C4-2B (cell line): Measurements from ENCODE around the gene CNOT2.

Source experiments
- ZFX ChIP-seq: fragments of 450-650 bp; IDR thresholded peaks from 2 replicates; pipeline ENCODE4 v1.6.1; 2017
- TF ChIP-seq, protein P1 (sequence below): fragments of 450-650 bp; conservative IDR thresholded peaks from 2 replicates; pipeline ENCODE4 v1.5.1; 2017; ENCODE audit warnings: mild to moderate bottlenecking

DNA sequence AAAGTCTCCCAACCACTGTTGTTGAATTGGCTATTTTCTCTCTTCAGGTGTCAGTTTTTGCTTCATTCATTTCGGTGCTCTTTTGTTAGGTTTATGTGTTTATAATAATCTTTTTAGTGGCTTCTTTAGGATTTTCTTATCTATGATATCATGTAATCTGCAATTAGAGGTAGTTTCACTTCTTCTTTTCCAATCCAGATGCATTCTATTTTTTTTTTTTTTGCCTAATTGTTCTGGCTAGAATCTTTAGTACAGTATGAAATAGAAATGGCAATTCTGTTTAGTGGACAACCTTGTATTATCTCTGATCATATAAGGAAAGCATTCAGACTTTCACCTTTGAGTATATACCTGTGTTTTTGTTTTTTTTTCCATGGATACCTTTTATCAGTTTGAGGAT lies 17.4 kb downstream of the CNOT2 start:
- TF ChIP-seq, protein P1, sequence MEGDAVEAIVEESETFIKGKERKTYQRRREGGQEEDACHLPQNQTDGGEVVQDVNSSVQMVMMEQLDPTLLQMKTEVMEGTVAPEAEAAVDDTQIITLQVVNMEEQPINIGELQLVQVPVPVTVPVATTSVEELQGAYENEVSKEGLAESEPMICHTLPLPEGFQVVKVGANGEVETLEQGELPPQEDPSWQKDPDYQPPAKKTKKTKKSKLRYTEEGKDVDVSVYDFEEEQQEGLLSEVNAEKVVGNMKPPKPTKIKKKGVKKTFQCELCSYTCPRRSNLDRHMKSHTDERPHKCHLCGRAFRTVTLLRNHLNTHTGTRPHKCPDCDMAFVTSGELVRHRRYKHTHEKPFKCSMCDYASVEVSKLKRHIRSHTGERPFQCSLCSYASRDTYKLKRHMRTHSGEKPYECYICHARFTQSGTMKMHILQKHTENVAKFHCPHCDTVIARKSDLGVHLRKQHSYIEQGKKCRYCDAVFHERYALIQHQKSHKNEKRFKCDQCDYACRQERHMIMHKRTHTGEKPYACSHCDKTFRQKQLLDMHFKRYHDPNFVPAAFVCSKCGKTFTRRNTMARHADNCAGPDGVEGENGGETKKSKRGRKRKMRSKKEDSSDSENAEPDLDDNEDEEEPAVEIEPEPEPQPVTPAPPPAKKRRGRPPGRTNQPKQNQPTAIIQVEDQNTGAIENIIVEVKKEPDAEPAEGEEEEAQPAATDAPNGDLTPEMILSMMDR, result no peak
- TF ChIP-seq ZFX, result no peak
